GM12874 (cell line): ENCODE measurements around the gene CLEC18A.

Experiments used
- TF ChIP-seq, protein P1 (sequence below): IDR thresholded peaks from 2 replicates; pipeline ENCODE4 v1.5.1; 2011; ENCODE audit warnings: low read depth, mild to moderate bottlenecking, control low read depth, low read length, moderate library complexity; ENCODE audit not compliant: insufficient read depth

The CLEC18A gene

DNA sequence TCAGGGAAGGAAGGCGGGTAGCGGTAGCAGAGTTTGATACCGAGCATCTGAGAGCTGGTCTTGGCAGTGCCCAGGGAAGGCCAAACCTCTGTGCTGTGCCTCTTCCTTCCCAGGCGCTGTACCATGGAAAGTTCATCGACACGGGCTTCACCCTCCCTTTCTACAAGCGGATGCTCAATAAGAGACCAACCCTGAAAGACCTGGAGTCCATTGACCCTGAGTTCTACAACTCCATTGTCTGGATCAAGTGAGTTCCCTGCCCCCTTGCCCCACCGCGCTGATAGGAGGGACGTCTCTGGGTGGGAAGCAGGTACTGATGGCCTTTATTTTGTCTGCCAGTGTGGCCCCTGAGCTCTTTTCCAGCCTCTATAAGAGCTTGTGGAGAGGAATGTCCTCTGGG, 15.4 kb upstream of the CLEC18A start:
- TF ChIP-seq, protein P1, sequence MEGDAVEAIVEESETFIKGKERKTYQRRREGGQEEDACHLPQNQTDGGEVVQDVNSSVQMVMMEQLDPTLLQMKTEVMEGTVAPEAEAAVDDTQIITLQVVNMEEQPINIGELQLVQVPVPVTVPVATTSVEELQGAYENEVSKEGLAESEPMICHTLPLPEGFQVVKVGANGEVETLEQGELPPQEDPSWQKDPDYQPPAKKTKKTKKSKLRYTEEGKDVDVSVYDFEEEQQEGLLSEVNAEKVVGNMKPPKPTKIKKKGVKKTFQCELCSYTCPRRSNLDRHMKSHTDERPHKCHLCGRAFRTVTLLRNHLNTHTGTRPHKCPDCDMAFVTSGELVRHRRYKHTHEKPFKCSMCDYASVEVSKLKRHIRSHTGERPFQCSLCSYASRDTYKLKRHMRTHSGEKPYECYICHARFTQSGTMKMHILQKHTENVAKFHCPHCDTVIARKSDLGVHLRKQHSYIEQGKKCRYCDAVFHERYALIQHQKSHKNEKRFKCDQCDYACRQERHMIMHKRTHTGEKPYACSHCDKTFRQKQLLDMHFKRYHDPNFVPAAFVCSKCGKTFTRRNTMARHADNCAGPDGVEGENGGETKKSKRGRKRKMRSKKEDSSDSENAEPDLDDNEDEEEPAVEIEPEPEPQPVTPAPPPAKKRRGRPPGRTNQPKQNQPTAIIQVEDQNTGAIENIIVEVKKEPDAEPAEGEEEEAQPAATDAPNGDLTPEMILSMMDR: no peak

DNA sequence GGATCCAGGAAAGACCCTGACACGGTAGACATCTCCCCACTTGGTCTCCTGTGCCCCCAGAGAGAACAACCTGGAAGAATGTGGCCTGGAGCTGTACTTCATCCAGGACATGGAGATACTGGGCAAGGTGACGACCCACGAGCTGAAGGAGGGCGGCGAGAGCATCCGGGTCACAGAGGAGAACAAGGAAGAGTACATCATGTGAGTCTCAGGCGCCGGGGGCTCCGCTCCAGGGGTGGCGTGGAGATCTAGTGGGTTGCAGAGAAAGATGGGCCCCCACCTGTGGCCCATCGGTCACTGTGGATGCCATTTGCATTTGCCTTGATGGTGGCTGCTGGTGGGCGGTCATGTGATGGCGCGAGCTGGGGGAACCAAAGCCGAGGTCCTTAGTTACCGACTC, 14.9 kb upstream of the CLEC18A start:
- TF ChIP-seq, protein P1: no peak

DNA sequence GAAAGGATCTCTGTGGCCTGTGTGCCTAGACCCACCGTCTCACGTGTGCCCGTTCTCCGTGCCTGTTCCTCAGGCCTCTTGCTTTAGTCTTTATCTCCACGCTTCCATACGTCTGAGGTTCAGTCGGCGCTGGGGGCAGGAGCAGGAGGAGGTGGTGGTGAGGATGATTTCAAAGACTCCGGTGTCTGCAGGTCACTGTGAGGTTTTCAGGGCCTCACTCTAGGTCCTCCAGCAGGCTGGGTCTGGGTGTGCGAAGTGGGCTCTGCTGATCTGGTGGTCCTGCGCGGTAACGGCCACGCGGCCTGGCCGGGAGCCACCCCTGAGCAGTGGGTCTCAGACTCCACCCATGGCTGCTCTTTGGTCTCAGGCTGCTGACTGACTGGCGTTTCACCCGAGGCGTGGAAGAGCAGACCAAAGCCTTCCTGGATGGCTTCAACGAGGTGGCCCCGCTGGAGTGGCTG, 14.4 kb upstream of the CLEC18A start:
- TF ChIP-seq, protein P1: no peak

DNA sequence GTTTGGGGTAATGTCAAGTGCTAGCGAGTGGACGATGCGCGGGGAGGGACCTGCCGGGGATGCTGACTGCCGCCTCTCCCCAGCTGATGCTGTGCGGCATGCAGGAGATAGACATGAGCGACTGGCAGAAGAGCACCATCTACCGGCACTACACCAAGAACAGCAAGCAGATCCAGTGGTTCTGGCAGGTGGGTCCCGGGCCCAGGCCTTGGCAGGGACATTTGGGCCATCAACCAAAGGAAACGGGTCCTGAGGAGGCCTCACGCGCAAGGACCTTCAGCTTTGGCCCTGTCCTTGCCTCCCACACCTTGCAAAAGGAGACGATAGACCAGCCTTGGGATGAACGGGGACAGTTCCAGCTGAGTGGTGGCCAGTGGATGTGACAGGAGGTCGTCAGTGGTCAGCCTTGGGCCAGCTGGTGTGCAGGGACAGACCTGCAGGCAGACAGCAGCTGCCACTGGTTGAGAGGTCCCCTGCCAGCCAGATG, 13.6 kb upstream of the CLEC18A start:
- TF ChIP-seq, protein P1: no peak

DNA sequence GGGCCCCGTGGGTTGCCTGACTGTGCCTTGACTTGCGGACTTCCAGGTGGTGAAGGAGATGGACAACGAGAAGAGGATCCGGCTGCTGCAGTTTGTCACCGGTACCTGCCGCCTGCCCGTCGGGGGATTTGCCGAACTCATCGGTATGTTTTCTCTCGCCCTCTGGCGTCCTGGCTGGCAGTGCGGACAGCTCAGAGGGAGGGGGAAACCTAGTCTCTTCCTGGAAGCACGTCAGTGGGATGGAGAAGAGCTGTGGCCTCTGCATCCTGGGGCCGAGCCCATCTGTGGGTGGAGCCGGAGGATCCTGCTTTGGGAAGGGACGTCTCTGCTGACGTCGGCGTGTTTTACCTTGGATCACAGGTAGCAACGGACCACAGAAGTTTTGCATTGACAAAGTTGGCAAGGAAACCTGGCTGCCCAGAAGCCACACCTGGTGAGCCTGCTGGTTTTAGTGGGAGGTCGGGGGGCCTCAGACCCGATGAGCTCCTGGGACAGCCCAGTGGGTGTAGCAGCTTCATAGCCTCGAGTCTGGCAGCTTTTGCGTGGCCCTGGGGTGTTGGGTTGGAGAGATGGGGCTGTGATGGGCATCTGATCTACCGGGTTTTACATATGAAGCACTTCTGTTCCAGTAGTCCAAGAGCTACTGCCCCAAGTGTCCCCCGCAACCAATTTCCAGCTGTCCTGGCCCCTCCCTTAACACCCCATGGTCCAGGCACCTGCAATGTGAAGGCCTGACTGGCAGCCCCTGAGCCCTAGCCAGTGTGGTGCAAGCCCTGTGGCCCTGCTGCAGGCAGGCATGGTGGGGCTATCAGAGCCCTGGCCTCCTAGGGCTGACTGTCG, 11.9 kb upstream of the CLEC18A start:
- TF ChIP-seq, protein P1: no peak

DNA sequence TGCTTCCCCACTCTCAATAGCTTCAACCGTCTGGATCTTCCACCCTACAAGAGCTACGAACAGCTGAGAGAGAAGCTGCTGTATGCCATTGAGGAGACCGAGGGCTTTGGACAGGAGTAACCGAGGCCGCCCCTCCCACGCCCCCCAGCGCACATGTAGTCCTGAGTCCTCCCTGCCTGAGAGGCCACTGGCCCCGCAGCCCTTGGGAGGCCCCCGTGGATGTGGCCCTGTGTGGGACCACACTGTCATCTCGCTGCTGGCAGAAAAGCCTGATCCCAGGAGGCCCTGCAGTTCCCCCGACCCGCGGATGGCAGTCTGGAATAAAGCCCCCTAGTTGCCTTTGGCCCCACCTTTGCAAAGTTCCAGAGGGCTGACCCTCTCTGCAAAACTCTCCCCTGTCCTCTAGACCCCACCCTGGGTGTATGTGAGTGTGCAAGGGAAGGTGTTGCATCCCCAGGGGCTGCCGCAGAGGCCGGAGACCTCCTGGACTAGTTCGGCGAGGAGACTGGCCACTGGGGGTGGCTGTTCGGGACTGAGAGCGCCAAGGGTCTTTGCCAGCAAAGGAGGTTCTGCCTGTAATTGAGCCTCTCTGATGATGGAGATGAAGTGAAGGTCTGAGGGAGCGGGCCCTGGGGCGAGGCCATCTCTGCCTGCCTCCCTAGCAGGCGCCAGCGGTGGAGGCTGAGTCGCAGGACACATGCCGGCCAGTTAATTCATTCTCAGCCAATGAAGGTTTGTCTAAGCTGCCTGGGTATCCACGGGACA, 11.1 kb upstream of the CLEC18A start:
- TF ChIP-seq, protein P1: no peak

DNA sequence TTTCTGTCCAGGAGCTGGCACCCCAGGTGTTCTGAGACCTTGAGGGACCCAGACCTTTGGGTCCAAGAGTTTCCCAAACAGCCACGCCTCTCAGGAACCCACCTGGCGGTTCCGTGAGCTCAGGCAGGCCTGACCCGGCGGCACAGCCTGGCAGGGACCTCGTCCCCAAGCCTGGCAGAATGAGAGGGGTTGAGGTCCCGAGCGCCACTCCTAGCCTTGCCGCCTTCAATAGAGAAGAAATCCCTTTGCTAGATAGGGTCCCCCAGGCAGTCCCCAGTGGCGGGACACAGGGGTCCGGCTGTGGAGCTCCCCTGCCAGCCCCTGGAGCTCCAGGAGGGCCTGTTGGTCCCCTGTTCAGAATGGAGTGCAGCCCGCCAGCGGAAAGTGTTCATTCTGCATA, 10.5 kb upstream of the CLEC18A start:
- TF ChIP-seq, protein P1: no peak
